Hindlimb muscle (tissue), 1 donor: ENCODE results near the gene KRT33B. TPM values are rescaled to one million over a fixed set of nuclear protein-coding genes. Genes with fewer than 3 reads are reported as not detected.
"Not testable (repeated sequence)": the region's sequence is repeated elsewhere in the genome, so short reads cannot be mapped to it uniquely, and the experiment has no call there.

ENCODE experiments used
- DNase-seq: peaks from one replicate; pipeline ENCODE4 v3.0.0-alpha.2; 2013
- polyA plus RNA-seq: library from polyadenylated mRNA; unstranded; fragments of 120-200 nt; gene quantifications from one replicate; pipeline ENCODE4 v1.2.1, GENCODE V29; 2013; ENCODE audit not compliant: insufficient read length

KRT33B gene
- polyA plus RNA-seq = not detected

GRCh38 chr17:41369713-41370112 lies at the start of gene KRT33B:
Gene KRT33B, minus strand, starts transcription at chr17:41369813. Its CDS starts 63 bp downstream, at chr17:41369750.
- DNase-seq = no peak

DNA sequence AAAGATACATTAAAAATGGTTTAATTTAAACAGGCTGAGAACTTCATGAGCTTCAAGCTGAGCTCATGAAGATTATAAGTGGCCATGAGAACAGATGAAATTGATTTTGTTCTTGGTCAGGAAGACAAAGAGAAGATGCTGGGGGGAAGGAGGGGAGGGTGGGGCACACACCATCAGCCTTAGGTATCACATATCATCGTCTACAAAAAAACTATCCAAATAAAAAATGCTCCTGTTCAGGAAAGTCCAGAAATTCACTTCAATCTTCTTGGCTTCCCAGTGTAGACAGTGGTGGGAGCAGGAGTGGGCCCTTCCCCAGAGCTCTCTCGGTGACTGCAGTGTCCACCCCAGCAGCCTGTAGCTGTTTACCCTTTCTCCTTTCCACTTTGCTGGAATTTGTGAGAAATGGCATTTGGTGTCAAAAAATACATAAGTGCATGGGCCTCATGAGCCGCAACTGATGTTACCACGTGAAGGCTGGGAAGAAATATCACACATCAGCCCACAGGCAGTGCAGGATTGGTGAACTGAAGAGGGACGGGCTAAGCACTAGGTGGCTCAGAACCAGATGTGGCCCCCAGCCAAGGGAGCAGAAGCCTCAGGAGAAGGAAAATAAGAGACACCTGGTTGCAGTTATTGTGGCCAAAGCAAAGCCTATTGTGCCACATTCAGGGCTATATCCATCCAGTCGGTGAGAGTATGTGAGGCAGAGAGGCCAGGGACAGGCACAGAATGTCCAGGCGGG lies 48.7 kb upstream of the KRT33B start:
- no peak for DNase-seq

DNA sequence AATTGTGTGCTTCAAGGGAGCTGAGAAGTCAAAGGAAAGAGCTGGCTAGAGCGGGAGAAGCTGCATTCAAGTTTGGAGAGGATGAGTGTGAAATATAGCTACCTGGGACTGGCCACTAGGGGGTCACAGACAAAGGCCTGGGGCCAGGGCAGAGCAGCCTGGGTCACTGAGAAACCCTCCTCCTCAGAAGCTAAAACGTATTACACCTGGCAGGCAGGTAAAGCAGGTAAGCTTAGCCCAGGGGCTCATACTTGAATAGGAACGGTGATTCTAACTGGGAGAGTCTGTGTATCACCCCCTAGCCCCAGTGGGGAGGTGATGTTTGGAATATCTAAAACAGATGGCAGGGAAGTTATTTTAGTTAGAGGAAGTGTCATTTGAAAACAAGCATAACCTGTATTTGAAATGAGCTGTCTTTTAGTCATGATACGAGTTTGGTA lies 48.0 kb upstream of the KRT33B start:
- DNase-seq = no peak

DNA sequence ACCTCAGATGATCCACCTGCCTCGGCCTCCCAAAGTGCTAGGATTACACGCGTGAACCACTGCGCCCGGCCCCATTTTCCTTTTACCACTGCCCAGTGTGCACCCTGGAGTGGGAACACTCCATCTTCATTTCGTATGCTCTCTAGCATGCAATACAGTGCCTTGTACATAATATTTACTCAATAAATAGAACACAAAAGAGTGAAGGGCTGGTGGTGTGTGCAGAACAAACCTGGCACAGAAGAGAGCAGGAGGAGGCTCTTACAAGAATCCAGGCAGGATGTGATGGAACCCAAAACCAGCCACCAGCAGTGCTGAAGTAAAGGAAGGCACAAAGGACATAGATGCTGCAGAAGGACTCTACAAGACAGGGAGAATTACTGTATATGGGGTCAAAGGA lies 47.5 kb upstream of the KRT33B start:
- DNase-seq = no peak

DNA sequence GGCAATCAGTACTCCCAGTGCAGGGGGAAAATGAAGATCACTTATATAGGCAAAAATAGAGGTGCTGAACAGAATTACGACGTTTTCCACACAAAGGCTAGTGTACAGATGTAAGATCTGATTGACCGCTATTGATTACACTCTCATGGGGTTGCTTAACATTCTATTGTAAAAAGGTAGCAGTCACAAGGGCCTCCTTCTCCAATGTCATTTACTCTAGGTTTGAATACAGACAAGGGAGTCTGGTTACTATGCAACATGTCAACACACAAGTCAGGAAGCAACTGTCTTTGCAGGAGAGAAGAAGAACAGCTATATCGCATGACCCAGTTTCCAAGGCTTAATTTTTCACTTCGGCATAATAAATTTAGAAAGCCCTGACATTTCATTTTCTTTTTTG lies 46.9 kb upstream of the KRT33B start:
- DNase-seq = no peak

DNA sequence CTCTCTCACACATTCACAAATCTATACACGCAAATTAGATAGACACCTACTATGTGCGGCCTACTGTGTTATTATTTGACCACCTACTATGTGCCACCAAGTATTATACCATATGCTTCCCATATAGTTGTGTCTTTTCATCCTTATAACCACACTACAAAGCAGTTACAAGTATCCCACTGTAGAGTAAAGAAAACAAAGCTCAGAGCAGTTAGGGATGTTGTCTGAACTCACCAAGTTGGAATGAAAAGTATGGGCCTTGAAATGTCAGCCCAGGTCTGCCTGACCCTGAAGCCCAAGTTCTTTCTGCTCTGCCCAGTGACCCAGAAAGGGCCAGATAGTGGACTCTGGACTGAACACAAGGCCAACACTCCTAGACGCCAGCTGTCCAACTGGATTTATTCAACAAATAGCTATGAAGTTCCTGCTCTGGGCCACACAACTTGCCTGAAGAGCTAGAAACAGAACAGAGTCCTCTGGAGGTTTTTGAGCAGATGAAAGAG lies 46.3 kb upstream of the KRT33B start:
- DNase-seq = no peak

GRCh38 chr17:41415411-41415810 lies 45.8 kb upstream of the KRT33B start:
- DNase-seq = no peak

- DNase-seq = no peak
These were observed 44.4 kb upstream of the KRT33B start for GRCh38 chr17:41413982-41414381.

DNA sequence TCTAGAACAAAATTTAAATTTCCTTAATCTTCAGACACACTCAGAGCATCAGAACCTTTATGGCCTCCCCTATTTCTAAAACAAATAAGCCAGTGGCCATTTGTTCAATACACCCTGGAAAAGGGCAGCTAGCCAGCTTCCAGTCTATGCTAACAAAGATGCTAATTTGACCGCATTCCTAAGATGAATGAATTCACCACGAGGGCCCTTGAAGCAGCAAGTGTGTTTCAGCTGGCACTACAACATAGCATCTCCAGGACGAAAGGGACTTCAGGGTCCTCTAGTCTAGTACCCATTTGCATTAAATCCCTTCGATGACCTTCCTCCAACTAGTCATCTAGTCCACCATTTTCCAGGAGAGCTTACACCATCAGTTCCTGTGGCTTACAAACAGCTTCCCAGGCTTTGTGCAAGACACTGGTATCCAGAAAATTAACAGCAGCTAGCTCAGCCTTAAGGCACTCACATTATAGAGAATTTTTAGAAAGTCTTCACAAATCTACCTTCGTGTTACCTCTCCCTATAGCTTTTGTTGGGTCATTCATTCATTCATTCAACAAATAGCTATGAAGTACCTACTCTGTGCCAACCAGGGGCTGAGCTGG lies 43.8 kb upstream of the KRT33B start:
- DNase-seq = no peak

DNA sequence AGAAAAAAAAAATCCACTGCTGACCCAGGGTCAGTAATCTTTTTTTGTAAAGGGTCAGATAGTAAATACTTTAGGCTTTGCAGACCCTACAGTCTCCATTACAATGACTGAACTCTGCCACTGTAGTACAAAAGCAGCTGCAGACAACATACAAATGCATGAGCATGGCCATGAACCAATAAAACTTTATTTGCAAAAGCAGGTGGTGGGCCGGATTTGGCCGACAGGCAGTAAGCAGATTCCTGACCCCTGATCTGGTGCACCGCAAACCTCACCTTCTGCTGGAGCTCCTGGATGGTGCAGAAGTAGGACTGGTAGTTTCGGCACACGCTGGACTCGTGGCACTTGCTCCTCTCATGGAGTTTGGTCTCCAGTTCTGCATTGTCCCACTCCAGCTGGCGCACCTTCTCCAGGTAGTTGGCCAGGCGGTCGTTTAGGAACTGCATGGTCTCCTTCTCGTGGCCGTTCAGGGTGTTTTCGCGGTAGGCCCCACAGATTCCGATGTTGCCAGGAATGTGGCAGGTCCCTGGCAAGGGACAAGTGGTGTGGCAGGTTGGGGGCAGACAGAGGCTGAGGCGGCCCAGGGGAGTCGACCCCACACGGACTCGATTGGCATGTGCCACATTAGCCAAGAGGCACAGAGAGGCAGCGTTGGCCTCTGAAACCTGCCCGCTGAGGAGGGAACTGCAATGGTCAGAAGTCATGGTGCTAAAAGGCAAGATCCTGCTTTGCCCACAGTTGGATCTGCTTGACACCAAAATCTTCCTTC lies 41.6 kb upstream of the KRT33B start:
- no peak for DNase-seq

DNA sequence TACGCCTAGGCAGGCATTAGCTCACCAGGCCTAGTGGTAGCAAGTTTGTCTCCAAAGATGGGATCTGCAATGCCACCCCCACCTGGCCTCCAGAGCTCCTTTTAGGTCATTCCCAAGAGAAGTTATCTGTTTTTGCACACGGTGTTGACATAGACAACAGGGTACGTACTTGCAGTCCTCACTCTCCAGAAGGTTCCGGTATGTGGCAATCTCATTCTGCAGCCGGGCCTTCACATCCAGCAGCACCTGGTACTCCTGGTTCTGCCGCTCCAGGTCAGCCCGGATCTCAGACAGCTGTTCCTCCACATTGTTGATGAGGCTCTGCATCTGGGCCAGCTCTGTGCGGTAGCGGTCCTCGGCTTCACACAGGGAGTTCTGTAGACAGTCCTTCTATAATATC lies 37.6 kb upstream of the KRT33B start:
- DNase-seq = no peak

- no peak for DNase-seq
These were observed 36.6 kb upstream of the KRT33B start for GRCh38 chr17:41406205-41406604.

DNA sequence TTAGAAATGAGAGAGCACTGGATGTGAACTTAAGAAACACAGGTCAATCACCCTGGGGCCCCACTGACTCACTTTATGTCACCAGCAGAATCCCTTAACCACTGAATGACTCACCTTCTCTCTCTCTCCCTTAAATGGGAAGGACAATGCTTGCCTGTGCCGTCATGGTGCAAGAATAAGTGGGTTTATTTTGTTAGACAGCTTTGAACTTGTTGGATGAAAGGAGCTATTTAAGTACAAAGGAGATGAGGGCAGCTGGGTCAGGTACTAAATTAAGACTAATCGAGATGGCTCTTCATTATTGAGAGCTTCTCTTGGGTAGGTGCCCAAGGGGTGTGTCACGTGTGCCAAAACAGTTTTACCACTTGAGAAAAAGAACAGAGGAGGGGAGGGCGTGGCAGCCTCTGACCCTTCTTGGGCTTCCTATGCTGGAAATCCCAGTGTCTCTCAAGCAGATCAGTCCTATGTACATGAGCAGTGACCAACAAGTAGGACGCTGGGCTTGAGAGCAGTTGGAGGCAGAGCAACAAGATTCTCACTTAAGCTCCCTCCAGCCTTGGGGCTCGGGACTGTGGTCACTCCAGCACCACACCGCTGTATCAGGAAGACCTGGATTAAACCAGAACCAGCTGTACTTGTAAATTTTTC lies 34.5 kb upstream of the KRT33B start:
- no peak for DNase-seq

DNA sequence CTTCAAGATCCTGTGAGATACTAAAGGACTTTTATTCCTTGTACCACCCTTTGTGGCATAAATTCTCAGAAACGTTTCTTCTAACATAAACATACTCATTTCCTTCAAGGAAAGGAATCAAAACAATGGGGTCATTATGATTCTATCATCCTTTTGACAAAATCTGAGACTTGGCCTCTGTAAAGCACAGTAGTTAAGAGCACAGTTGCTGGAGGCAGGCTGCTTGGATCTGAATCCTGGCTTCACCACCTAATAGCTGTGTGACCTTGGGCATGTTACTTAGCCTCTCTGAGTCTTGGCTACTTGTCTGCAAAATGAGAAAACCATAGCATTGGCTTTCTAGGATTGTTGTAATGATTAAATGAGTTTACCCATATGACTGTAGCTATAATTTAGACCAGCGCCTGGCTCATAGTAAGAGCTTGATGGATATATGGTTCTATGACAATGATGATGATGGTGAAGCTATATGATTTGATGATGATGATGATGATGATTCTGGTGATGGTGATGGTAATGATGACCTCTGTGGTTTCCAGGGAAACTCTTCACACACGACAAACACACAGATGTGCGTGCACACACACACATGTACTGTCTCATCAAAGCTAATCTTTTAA lies 33.9 kb upstream of the KRT33B start:
- DNase-seq = no peak

- no peak for DNase-seq
These were observed 32.5 kb upstream of the KRT33B start for GRCh38 chr17:41402161-41402560.

GRCh38 chr17:41396996-41397660 lies 27.5 kb upstream of the KRT33B start, which contains the start of gene KRT31:
Gene KRT31, minus strand, starts transcription at chr17:41397608. Its CDS starts 69 bp downstream, at chr17:41397539.
- peak; percentile 1 for DNase-seq

- DNase-seq = no peak
These were observed 26.7 kb upstream of the KRT33B start for GRCh38 chr17:41396340-41396739.

- DNase-seq = no peak
These were observed 26.0 kb upstream of the KRT33B start for GRCh38 chr17:41395611-41396010.

DNA sequence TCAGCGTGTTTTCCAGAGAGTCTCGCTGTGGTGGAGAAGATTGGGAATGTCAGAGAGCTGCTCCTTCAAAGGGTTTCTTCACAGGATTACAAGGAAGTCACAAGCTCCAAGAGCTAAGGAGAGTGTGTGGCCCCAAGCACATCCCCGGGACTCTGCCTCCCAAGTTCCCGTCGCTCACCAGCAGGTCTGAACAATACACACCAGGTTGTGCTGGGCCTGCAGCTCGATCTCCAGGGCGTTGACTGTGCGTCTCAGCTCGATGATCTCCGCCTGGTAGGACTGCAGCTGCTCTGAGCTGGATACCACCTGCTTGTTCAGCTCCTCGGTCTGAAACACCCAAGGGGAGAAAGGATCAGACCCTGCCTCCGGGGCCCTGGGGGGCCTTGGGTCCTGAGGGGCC lies 25.4 kb upstream of the KRT33B start:
- DNase-seq = not testable (repeated sequence)

- DNase-seq = no peak
These were observed 24.8 kb upstream of the KRT33B start for GRCh38 chr17:41394254-41394996.

DNA sequence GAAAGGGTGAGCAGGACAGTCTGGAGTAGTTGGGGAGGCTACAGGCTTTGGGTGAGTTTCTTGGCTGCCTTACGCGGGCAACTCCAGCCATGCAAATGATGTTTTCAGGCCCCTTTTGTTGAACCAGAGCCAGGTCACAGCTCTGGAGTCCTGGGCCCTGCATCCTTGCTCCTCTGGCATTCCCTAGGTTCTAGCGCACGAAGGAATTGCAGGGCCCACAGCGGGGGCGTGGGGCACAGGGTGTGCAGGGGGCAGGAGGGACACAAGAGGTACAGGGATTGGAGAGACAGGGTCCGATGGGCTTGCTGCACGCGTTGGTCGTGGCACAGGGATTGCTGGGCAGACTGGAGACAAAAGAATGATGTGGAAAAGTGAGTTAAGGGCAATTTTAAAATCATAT lies 24.2 kb upstream of the KRT33B start:
- no peak for DNase-seq
